K562 (cell line): ENCODE data around the gene WDR54. TPM values are rescaled to one million over a fixed set of nuclear protein-coding genes. Genes with fewer than 3 reads are reported as not detected.

Experiments used
- ATAC-seq: fragments of 200-7000 bp; cut with Tn5 transposase; 3 replicates; pipeline ENCODE4 v1.9.1; 2020; ENCODE audit warnings: moderate library complexity
- BruUV-seq: library from RNA; stranded (reverse); fragments of 400-500 nt; replicated peaks from 2 replicates; lab custom pipeline; 2021; lab: Mats Ljungman, UMichigan
- CTCF ChIA-PET: fragments of 300-600 bp; formaldehyde crosslinking; extraction: SDS; loops from one replicate; lab custom pipeline; 2021; ENCODE audit warnings: low intra/inter-chr PET ratio; lab: Yijun Ruan, JAX
- POLR2A ChIA-PET: fragments of 300-600, 350-650 bp; sonication (Branson Sonifier 250); formaldehyde crosslinking; extraction: SDS; loops from one replicate; lab custom pipeline; 2021; ENCODE audit warnings: antibody characterized with exemption, inconsistent platforms; lab: Yijun Ruan, JAX
- DNase-seq, 4 experiments: peaks; one replicate each; pipeline versions ENCODE4 v3.0.0 to v3.0.0-alpha.2; 2011 to 2018; ENCODE audit warnings: low spot score in 3 of 4, mixed read lengths in 3 of 4; ENCODE audit errors: extremely low read depth in 1 of 4
- FAIRE-seq: peaks from 2 replicates; lab custom pipeline; 2011; peaks lifted over from hg19 to GRCh38; lab: Jason Lieb, UNC
- H2AFZ ChIP-seq: 2 replicates; pipeline ENCODE4 v1.6.0; 2011; ENCODE audit warnings: low read depth, low read length, control low read depth, inconsistent platforms
- H3K27ac ChIP-seq: fragments of 200-600 bp; 3 replicates; pipeline ENCODE4 v1.8.0; 2011; ENCODE audit warnings: low read depth, mild to moderate bottlenecking, control low read depth, inconsistent platforms, low read length, moderate library complexity, mixed read lengths; ENCODE audit errors: extremely low read depth
- H3K27me3 ChIP-seq, 2 experiments: fragments of 300-600 bp in 1 of 2; 2 replicates in 1 of 2; 3 replicates in 1 of 2; pipeline versions ENCODE4 v1.6.0 to v1.8.0; 2011; ENCODE audit warnings: inconsistent platforms in 2 of 2, low read length in 2 of 2, mild to moderate bottlenecking in 1 of 2, mixed read lengths in 1 of 2, moderate library complexity in 1 of 2; ENCODE audit not compliant: control insufficient read depth in 2 of 2, insufficient read depth in 2 of 2
- H3K36me3 ChIP-seq: fragments of 300-600 bp; 3 replicates; pipeline ENCODE4 v1.8.0; 2011; ENCODE audit warnings: mild to moderate bottlenecking, low read length, inconsistent platforms; ENCODE audit not compliant: control insufficient read depth, insufficient read depth
- H3K4me1 ChIP-seq, 2 experiments: fragments of 200-600 bp in 1 of 2; replicated peaks in 1 of 2; 2 replicates in 1 of 2; 3 replicates in 1 of 2; pipeline versions ENCODE4 v1.5.1 to v1.8.0; 2011; ENCODE audit warnings: inconsistent platforms in 2 of 2, low read length in 2 of 2, mild to moderate bottlenecking in 1 of 2, mixed read lengths in 1 of 2, moderate library complexity in 1 of 2; ENCODE audit not compliant: control insufficient read depth in 2 of 2, insufficient read depth in 2 of 2
- H3K4me2 ChIP-seq: 2 replicates; pipeline ENCODE4 v1.6.1; 2011; ENCODE audit warnings: low read length, control low read depth, inconsistent platforms, mixed read lengths; ENCODE audit not compliant: insufficient read depth
- H3K4me3 ChIP-seq: fragments of 200-600 bp; sonication (generic), shearing (Covaris generic); 2 replicates; pipeline ENCODE4 v1.5.1; 2016; ENCODE audit warnings: control low read depth, inconsistent platforms
- H3K79me2 ChIP-seq: fragments of 200-600 bp; 3 replicates; pipeline ENCODE4 v1.8.0; 2011; ENCODE audit warnings: low read length, inconsistent platforms; ENCODE audit not compliant: control insufficient read depth, insufficient read depth
- H3K9ac ChIP-seq, 2 experiments: 2 replicates each; pipeline versions ENCODE4 v1.6.0 to v1.6.1; 2011; ENCODE audit warnings: low read depth in 2 of 2, low read length in 2 of 2, control low read depth in 1 of 2, inconsistent platforms in 1 of 2, mild to moderate bottlenecking in 1 of 2, mixed read lengths in 1 of 2; ENCODE audit not compliant: insufficient read depth in 1 of 2
- H3K9me1 ChIP-seq: one replicate; pipeline ENCODE4 v1.6.0; 2011; ENCODE audit warnings: inconsistent platforms, mild to moderate bottlenecking, low read length, moderate library complexity; ENCODE audit not compliant: control insufficient read depth, insufficient read depth
- H3K9me3 ChIP-seq: replicated peaks from 2 replicates; pipeline ENCODE4 v1.5.1; 2011; ENCODE audit warnings: low read depth, low read length, inconsistent platforms; ENCODE audit not compliant: control insufficient read depth, insufficient read depth
- H4K20me1 ChIP-seq: replicated peaks from 2 replicates; pipeline ENCODE4 v1.6.1; 2011; ENCODE audit warnings: low read length, inconsistent platforms, mixed read lengths; ENCODE audit not compliant: control insufficient read depth, insufficient read depth
- CREB1 ChIP-seq, 2 experiments: sonication (generic) in 1 of 2; formaldehyde crosslinking in 1 of 2; IDR thresholded peaks; 2 replicates each; pipeline versions ENCODE4 v1.6.1 to v1.8.0; 2012 to 2022; ENCODE audit warnings: inconsistent platforms in 1 of 2, mild to moderate bottlenecking in 1 of 2, missing genetic modification reagents in 1 of 2, moderate library complexity in 1 of 2
- NRF1 ChIP-seq, 2 experiments: fragments of 450-650 bp; IDR thresholded peaks in 1 of 2; conservative IDR thresholded peaks in 1 of 2; 2 replicates each; pipeline ENCODE4 v1.6.1; 2014; ENCODE audit warnings: mild to moderate bottlenecking in 2 of 2
- POLR2AphosphoS5 ChIP-seq: IDR thresholded peaks from 2 replicates; pipeline ENCODE4 v1.6.1; 2011; ENCODE audit warnings: mild to moderate bottlenecking, low read depth, low read length, moderate library complexity; ENCODE audit not compliant: control insufficient read depth, insufficient read depth
- WGBS: fragments of 100-300 bp; shearing (Covaris generic); methylation state at CpG from one replicate; pipeline ENCODE4 v1.1.6; 2016; ENCODE audit warnings: low coverage, mixed read lengths; ENCODE audit not compliant: insufficient coverage; ENCODE audit errors: missing lambda C conversion rate; 5-methylcytosine and 5-hydroxymethylcytosine counted together
- in situ Hi-C: fragments of 300-500 bp; cut with MboI; formaldehyde crosslinking; loops from 4 replicates; pipeline ENCODE4 v1.15.0; 2018; ENCODE audit warnings: inconsistent platforms, mixed read lengths
- intact Hi-C: fragments of 100-400 bp; cut with micrococcal nuclease; formaldehyde crosslinking; loops from 2 replicates; pipeline ENCODE4 v1.14.2; 2022
- polyA plus RNA-seq, 8 experiments: library from polyadenylated mRNA; depleted of rRNA in 4 of 8; stranded (reverse) in 5 of 8; unstranded in 3 of 8; fragments of >200 nt; fragmentation: Nextera tagmentation in 2 of 8; fragmentation: Illumina TruSeq in 1 of 8; extraction: Ambion mirVana in 2 of 8; extraction: Trizol in 1 of 8; gene quantifications; 2 replicates each; pipeline versions ENCODE4 v1.2.1 to v1.2.3, GENCODE V29; 2011 to 2014; ENCODE audit warnings: inconsistent platforms in 1 of 8, missing spikeins in 1 of 8
- total RNA-seq, 7 experiments: library from RNA; depleted of rRNA in 6 of 7; stranded (reverse); fragments of >200 nt in 6 of 7; fragmentation: Illumina TruSeq in 2 of 7; extraction: Trizol in 2 of 7; gene quantifications; 2 replicates each; pipeline versions ENCODE4 v1.2.1 to v1.2.3, GENCODE V29; 2011 to 2021; ENCODE audit warnings: low replicate concordance in 1 of 7
- TF ChIP-seq, protein P1 (sequence below): sonication (generic); formaldehyde crosslinking; IDR thresholded peaks from 2 replicates; pipeline ENCODE4 v1.5.0; 2020; ENCODE audit warnings: missing genetic modification reagents
- TF ChIP-seq, protein P2 (sequence below), 2 experiments: fragments of 450-650 bp; conservative IDR thresholded peaks; 2 replicates each; pipeline ENCODE4 v1.6.1; 2017; ENCODE audit warnings: mild to moderate bottlenecking in 2 of 2, moderate library complexity in 2 of 2
- TF ChIP-seq, protein P3 (sequence below): fragments of 450-650 bp; IDR thresholded peaks from 2 replicates; pipeline ENCODE4 v1.6.1; 2016; ENCODE audit warnings: low read depth

Gene WDR54
- total and polyA plus RNA-seq, 9 of the 15 experiments (the other 6 are each of a cell fraction or from before 2014, with no cell fraction given), result 5.2 to 15.2 (median 7.4) TPM

DNA sequence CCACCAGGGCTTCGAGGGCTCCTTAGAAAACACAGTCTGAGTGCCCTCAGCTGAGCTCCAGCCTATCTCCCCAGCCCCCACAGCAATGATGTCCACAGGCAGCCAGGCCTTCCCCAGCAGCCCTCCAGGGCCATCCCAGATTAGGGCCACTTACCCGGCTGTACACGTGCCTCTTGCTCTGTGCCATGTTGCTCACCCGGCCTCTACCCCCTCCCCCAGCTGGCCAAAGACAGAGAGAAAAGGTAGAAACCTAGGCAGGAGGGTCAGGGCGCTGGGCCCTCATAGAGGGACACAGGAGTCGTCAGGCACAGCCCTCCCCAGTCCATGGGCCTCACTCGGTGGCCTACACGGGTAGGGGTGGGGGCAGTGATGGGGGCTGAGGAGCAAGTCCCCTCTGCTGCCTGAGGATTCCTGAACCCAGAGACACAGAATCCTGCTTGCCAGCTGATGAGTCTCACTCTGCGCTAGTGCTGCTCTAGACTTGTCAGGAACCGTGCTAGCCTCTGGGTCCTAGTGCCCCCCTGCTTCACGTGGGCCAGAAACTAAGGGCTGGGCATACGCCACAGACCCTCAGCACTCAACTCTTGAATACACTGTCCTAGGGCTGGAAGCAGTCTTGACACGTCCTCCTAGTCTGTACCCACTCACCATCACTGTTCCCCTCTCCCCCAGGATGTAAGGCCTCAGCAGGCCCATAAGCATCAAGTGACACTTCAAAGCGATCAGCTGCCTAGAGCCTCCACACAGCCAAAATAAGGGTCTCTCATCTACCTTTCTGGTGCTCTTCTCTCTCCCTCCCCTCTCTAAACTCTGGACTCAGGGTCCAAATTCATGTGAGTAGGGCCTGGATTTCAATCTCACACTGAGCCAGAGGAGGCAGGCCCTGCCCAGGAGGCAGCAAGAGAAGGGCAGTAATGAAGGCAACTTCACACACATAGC lies 41.4 kb upstream of the WDR54 start, which contains the start of gene DCTN1:
DCTN1 (minus strand) TSS at position 461 of the 939 bp plus-strand sequence; CDS start at position 187, 274 bp downstream.
- no peak within 1 kb of the TSS for H3K4me3 ChIP-seq
- no peaks in the 10 kb centered on the region for H3K27me3 ChIP-seq
- peak within 1 kb of the TSS in 1 of 2 experiments; percentile 83; a peak in 3 of 4 replicates for H3K9ac ChIP-seq
- peaks cover 8 to 16% of the 10 kb centered on the region in 2 experiments; a peak in 4 of 5 replicates for H3K4me1 ChIP-seq
- CTCF ChIA-PET, result no interaction called here
- in situ Hi-C loops, result no loop called here
- H3K9me3 ChIP-seq, result no peaks in the 10 kb centered on the region
- DNase-seq, result peak; percentile 43 to 52 (median 48)
- no peaks in the 10 kb centered on the region for H3K9me1 ChIP-seq
- intact Hi-C loops, result no loop called here
- H2AFZ ChIP-seq, result no peak within 1 kb of the TSS
- WGBS, result 24% methylated on average over 14 of the region's 14 CpGs
- H3K79me2 ChIP-seq, result peaks cover 12% of the 10 kb centered on the region; the same call in 2 of the 3 replicates
- FAIRE-seq, result peak; percentile 91
- ATAC-seq, result peak; percentile 96
- H3K27ac ChIP-seq, result no peak within 1 kb of the TSS
- H4K20me1 ChIP-seq, result no peaks in the 10 kb centered on the region; the same call in none of the 2 replicates
- H3K36me3 ChIP-seq, result peaks cover 19% of the 10 kb centered on the region; the same call in 2 of the 3 replicates
- no TSS peak for BruUV-seq
- H3K4me2 ChIP-seq, result peak within 1 kb of the TSS; percentile 34
- POLR2A ChIA-PET, result interaction anchor here (0.6 to 2.4 kb wide), 3 partner anchors 11 to 71 kb away, joined by 3 to 13 read pairs (median 4); no protein-coding TSS in a partner anchor
- TF ChIP-seq CREB1 (IDR thresholded peaks at IDR 0.05) (0 out of 2 replicates have a peak, but pooled peaks have one; percentile 43), CREB1 (CRISPR knock-in tag; IDR thresholded peaks at IDR 0.05) (no peak), NRF1 (conservative IDR thresholded peaks at IDR 0.05 in 1 of 2, IDR thresholded peaks at IDR 0.05 in 1 of 2) (peak in 1 of 2 experiments; percentile 44; a peak in 3 of 4 replicates), POLR2AphosphoS5 (no peak)
- TF ChIP-seq, protein P1, sequence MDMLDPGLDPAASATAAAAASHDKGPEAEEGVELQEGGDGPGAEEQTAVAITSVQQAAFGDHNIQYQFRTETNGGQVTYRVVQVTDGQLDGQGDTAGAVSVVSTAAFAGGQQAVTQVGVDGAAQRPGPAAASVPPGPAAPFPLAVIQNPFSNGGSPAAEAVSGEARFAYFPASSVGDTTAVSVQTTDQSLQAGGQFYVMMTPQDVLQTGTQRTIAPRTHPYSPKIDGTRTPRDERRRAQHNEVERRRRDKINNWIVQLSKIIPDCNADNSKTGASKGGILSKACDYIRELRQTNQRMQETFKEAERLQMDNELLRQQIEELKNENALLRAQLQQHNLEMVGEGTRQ (CRISPR knock-in tag), result peak; percentile 37; the same call in 1 of the 2 replicates
- TF ChIP-seq, protein P2, sequence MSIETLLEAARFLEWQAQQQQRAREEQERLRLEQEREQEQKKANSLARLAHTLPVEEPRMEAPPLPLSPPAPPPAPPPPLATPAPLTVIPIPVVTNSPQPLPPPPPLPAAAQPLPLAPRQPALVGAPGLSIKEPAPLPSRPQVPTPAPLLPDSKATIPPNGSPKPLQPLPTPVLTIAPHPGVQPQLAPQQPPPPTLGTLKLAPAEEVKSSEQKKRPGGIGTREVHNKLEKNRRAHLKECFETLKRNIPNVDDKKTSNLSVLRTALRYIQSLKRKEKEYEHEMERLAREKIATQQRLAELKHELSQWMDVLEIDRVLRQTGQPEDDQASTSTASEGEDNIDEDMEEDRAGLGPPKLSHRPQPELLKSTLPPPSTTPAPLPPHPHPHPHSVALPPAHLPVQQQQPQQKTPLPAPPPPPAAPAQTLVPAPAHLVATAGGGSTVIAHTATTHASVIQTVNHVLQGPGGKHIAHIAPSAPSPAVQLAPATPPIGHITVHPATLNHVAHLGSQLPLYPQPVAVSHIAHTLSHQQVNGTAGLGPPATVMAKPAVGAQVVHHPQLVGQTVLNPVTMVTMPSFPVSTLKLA (conservative IDR thresholded peaks at IDR 0.05), result peak; percentile 44 to 49; a peak in 1 of 4 replicates
- TF ChIP-seq, protein P3, sequence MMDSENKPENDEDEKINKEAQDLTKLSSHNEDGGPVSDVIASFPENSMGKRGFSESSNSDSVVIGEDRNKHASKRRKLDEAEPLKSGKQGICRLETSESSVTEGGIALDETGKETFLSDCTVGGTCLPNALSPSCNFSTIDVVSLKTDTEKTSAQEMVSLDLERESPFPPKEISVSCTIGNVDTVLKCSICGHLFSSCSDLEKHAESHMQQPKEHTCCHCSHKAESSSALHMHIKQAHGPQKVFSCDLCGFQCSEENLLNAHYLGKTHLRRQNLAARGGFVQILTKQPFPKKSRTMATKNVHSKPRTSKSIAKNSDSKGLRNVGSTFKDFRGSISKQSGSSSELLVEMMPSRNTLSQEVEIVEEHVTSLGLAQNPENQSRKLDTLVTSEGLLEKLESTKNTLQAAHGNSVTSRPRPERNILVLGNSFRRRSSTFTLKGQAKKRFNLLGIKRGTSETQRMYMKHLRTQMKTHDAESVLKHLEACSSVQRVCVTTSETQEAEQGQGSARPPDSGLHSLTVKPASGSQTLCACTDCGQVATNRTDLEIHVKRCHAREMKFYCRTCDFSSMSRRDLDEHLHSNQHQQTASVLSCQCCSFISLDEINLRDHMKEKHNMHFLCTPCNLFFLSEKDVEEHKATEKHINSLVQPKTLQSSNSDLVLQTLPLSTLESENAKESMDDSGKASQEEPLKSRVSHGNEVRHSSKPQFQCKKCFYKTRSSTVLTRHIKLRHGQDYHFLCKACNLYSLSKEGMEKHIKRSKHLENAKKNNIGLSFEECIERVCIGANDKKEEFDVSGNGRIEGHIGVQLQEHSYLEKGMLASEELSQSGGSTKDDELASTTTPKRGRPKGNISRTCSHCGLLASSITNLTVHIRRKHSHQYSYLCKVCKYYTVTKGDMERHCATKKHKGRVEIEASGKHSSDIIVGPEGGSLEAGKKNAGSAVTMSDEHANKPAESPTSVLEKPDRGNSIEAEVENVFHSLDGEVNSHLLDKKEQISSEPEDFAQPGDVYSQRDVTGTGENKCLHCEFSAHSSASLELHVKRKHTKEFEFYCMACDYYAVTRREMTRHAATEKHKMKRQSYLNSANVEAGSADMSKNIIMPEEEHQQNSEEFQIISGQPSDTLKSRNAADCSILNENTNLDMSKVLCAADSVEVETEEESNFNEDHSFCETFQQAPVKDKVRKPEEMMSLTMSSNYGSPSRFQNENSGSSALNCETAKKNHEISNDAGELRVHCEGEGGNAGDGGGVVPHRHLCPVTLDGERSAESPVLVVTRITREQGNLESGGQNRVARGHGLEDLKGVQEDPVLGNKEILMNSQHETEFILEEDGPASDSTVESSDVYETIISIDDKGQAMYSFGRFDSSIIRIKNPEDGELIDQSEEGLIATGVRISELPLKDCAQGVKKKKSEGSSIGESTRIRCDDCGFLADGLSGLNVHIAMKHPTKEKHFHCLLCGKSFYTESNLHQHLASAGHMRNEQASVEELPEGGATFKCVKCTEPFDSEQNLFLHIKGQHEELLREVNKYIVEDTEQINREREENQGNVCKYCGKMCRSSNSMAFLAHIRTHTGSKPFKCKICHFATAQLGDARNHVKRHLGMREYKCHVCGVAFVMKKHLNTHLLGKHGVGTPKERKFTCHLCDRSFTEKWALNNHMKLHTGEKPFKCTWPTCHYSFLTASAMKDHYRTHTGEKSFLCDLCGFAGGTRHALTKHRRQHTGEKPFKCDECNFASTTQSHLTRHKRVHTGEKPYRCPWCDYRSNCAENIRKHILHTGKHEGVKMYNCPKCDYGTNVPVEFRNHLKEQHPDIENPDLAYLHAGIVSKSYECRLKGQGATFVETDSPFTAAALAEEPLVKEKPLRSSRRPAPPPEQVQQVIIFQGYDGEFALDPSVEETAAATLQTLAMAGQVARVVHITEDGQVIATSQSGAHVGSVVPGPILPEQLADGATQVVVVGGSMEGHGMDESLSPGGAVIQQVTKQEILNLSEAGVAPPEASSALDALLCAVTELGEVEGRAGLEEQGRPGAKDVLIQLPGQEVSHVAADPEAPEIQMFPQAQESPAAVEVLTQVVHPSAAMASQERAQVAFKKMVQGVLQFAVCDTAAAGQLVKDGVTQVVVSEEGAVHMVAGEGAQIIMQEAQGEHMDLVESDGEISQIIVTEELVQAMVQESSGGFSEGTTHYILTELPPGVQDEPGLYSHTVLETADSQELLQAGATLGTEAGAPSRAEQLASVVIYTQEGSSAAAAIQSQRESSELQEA, result no peak
